Activated CD8-positive, alpha-beta memory T cell treated with anti-CD3 and anti-CD28 coated beads, Interleukin-2, amount 50 U/mL, for 48 hours (primary cell): ENCODE measurements around the gene RPLP2.
A peak's percentile ranks its signal among the peaks of the same experiment; 100 is the strongest.

ENCODE experiments used
- DNase-seq: peaks from one replicate; pipeline ENCODE4 v3.0.0-alpha.2; 2020

RPLP2 gene

DNA sequence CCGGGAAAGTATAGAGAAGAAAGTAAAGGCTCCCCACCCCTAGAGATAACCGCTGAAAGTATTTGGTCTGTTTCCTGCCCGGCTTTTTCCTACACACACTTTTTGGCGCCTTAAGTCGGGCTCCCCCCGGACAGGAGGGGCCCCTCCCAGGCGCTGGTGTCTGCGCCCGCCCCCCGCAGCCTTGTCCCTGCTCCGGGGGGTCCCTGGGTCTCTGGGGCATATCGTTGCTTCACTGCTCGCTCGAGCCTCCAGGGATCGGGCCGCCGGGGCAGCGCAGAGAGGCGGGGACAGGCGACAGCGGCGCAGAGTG, 17.0 kb downstream of the RPLP2 start:
- no peak for DNase-seq

DNA sequence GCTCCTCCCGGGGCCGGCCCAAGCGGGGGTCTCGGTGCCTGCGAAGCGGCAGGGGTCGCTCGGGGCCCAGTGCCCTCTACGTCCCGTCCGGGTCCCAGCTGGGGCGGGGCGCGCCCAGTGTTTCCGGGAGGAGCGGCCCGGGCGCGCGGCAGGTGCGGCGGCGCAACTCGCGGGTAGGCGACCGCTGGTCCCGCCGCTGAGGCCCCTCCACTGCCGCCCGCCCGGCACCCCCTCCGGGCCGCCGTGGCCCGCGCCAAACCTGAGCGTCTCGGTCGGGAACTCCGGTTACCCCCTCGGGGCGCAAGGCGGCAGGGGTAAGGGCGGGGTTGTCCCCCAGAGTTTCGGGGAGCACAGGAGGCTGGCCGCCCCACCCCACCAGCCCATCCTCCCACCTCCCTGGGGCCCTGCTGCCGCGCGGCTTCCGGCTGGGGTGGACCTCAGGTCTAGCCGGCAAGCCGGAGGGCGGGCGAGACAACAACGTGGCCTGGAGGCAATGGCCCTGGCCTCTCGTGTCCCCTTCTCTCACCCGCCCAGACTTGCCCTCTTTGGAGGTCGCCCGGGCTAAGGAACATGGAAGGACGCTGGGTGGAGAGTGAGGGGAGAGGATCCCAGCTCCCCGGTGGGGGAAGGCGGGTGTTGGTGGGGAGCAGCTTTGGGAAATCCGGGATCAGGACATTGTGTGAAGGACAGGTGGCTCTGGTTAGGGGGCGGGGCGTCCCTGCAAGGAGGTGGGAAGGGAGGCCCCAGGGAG, 17.6 kb downstream of the RPLP2 start:
- DNase-seq: peak; percentile 66

DNA sequence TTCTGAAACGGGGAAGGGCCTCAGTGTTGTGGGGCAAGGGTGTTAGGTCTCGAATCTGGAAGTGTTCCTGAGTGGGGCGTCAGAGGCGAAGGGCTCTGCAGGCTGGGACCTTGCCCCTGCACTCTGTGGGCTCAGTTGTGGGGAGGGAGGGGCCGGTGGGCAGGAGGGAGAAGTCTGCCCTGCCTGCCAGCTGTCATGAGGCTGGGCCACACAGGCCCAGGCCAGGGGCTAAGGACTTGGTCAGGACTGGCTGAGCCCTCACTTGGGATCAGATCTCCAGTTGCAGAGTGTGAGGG, 18.1 kb downstream of the RPLP2 start, which contains the start of gene CRACR2B:
CRACR2B (plus strand) TSS at position 23 of the 296 bp plus-strand sequence. CDS start 689 bp downstream, outside the sequence.
- no peak for DNase-seq

DNA sequence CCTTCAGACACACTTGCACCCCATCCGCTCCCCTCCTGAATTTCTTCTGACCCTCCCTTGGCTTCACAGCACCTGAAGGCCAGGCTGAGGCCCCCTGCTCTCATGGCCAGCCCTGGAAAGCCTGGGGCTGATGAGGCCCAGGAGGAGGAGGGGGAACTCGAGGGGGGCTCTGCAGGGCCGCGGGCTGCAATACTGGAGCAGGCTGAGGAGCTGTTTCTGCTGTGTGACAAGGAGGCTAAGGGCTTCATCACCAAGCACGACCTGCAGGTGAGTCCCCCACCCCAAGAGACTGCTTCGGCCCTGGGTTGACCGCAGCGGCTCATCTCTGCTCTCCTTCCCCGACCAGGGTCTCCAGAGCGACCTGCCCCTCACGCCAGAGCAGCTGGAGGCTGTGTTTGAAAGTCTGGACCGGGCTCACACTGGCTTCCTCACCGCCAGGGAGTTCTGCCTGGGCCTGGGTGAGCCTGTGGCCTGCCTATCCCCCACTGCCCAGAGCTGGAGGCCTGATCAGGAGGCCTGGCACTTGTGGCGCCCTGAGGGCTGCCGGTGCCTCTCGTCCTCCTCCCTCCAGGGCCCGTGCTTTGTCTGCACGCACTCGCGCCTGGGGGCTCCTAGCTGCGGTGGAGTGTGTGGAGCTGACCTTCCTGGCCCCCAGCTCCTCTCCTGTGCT, 18.9 kb downstream of the RPLP2 start:
- DNase-seq: no peak

DNA sequence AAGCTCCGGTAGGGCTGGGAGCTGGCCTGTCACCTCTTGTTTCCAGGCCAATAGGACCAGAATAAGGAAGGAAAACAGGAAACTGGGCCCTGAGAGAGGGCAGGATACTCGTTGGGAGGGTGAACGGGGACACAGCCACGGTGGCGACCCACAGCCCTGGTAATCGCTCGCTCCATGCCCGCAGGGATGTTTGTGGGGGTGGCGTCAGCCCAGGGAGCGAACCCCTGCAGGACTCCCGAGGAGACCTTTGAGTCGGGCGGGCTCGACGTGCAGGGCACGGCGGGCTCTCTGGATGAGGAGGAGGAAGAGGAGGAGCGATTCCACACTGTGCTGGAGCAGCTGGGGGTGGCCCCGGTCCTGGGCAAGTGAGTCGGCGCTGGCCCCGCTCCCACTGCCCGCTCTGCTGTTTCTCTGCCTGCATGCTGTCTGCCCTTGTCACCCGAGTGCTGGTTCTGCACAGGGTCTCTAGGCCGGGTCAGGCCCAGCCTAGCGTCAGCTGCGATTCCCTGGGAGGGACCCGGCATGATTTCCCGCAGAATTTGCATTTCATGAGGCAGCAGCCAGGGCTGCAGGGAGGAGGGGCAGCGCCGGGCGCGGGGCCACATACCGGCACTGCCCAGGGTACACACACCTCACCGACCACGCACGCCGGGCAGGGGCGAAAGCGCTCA, 19.5 kb downstream of the RPLP2 start:
- DNase-seq: no peak

DNA sequence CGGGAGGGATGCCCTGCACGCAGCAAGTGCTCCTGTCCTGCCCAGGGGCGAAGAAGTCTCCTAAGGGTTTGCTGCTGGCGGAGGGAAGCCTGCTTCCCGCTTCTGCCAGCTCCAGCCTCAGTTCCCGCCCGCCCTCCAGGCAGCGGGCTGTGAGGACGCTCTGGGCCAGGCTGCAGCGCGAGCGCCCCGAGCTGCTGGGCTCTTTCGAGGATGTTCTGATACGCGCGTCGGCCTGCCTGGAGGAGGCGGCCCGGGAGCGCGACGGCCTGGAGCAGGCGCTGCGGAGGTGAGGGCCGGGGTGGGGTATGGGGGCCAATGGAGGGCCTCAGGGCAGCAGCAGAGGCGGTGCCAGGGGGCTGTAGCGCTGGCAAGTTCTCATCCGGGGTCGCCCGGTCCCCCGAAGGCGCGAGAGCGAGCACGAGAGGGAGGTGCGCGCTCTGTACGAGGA, 20.1 kb downstream of the RPLP2 start:
- DNase-seq: no peak

DNA sequence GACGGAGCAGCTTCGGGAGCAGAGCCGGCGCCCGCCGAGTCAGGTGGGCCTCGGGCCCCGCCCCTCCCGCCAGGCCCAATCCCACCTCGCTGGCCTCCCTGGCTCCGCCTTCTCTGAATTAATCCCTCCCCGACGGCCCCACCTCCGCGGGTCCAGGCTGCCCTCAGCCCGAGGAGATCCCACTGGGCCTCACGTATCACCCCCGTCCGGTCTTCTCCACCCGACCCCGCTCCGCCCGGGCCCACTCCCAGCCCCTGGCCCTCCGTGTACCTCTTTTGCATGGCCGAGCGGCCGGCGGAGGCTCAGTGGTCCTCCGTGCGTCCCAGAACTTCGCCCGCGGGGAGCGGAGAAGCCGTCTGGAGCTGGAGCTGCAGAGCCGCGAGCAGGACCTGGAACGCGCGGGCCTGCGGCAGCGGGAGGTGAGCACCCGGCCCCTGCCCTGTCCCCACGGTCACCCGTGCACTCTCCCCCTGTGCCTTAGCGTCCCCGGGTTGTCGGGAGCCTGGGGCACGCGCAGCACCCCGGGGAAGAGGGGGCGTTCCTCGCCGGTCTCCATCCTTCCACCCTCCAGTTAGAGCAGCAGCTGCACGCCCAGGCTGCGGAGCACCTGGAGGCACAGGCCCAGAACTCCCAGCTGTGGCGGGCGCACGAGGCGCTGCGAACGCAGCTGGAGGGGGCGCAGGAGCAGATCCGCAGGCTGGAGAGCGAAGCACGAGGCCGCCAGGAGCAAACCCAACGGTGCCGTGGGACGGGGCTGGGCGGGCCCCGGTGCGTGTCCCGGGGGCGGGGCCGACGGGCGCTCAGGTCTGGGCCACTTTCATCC, 20.7 kb downstream of the RPLP2 start:
- peak; percentile 85 for DNase-seq

DNA sequence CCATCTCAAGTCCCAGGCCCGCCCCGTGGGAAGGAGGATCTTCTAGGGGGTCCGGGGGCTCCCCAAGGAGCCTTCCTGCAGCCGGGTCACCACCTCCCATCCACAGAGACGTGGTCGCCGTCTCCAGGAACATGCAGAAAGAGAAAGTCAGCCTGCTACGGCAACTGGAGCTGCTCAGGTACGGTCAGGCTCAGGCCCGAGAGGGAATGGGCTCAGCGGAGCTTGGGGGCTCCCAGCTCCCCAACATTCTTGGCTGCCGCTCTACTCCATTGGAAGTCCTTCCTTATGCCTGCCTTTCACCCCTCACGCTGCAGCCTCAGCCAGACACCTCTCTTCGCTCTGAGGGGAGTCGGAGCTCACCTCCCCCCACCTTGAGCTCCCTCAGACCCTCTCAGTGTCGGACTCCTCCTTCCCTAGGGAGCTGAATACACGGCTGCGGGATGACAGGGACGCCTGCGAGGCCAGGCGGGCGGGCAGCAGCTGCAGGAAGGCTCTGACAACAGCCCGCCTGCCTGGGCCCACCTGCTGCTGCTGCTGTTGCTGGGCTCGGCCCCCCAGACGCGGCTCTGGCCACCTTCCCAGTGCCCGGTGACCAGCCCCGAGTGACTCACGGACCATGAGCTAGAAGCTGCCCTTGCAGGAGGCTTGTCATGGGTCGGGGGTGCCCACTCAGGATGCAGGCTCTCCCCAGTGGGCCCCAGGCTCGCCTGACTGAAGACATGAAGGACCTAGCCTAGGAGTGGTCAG, 21.5 kb downstream of the RPLP2 start:
- no peak for DNase-seq

DNA sequence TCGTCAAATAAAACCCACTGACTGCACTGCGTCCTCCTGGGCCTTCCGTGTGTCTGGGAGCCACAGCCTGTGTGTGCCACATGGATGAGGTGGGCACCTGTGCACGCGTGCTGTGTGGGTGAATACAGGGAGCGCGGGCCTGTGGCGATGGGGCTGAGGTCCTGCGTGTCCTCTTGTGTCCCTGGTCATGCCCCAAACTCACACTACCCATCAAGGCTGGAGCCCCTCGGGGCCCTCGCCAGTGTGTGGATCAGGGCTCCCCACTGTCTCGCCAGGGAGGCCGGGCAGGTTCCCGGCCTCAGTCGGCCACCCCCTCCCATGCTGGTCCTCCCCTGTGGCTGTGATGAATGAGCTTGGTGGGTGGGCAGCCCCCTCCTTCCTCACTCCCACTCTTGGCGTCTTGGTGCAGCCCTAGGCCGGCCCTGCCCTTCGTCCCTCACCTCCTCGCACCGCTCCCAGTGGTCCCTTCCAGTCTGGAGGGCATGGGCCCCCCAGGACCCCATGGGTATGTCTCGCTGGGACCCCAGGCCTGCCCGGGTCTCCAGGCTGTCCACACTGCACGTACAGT, 22.3 kb downstream of the RPLP2 start:
- DNase-seq: no peak

DNA sequence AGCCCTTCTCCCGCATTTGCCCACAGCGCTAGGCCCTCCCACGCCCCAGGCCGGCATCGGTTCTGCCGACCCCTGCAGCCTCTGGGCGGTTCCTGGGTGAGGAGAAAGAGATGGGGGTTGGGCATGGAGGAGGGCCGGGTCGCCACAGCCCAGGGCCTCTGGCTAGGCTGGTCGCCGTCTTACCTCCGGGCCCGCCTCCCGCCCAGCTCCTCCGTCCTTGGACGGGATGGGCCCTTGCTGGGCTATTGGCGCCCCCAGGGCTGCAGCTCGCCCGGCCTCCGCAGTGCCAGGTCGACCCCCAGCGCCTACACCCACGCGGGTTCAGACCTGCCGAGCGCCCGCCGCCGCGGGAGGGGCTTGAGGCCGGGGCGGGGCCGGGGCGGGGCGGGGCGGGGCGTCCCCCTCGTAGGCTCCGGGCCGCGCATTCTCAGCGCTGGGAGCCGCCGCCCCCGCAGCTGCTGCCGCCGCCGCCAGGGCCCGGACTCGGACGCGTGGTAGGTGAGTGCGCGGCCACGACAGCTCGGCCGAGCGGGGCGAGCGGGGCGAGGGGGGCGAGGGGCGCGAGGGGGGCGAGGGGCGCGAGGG, 22.9 kb downstream of the RPLP2 start, which contains the start of gene CD151:
CD151 (plus strand) TSS at position 424 of the 585 bp plus-strand sequence. CDS start 3,118 bp downstream, outside the sequence.
- peak; percentile 79 for DNase-seq

DNA sequence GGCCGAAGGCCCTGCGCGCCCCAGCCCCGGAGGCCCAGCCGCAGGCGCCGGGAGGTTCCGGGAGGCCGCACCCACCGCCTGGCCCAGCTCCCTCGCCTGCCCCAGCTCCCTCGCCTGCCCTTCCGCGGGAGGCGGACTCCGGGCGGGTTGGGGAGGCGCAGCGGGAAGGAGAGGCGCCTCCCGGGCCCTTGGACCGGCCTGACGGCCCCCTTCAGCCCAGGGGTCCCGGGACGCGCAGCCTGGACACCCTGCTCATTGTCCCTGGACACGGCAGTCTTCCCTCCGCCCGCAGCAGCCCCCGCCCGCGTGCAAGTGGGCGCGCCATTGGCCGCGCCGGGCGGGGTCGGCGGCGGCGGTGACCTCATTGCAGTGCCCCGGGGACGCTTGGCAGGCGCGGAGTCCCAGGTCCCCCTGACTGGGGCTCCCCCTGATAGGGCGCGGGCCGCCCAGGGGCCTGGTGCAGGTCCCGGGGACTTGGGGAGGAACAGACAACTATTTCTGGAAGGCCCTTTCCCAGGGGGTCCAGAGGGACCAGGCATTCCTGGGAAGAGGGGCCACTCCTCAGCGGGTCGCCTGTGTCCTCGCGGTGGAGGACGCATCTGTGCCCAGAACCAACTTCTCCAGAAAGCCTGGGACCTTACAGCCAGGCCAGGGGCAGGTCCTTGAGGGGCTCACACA, 23.5 kb downstream of the RPLP2 start:
- DNase-seq: peak; percentile 79

DNA sequence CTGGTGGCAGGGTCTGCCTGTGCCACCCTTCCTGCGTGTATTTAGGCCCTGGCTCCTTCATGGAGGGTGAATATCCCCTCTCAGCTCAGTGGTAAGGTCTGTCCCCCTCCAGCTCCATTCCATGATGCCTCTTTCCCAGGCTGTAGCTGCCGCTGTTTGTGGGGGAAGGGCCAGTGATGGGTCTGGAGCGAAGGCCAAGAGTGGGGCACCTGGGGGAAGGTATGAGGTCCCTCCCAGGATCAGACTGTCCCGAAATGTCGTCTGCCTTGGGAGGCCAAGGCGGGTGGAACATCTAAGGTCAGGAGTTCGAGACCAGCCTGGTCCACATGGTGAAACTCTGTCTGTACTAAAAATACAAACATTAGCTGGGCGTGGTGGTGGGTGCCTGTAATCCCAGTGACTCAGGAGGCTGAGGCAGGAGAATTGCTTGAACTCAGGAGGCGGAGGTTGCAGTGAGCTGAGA, 24.1 kb downstream of the RPLP2 start:
- no peak for DNase-seq

DNA sequence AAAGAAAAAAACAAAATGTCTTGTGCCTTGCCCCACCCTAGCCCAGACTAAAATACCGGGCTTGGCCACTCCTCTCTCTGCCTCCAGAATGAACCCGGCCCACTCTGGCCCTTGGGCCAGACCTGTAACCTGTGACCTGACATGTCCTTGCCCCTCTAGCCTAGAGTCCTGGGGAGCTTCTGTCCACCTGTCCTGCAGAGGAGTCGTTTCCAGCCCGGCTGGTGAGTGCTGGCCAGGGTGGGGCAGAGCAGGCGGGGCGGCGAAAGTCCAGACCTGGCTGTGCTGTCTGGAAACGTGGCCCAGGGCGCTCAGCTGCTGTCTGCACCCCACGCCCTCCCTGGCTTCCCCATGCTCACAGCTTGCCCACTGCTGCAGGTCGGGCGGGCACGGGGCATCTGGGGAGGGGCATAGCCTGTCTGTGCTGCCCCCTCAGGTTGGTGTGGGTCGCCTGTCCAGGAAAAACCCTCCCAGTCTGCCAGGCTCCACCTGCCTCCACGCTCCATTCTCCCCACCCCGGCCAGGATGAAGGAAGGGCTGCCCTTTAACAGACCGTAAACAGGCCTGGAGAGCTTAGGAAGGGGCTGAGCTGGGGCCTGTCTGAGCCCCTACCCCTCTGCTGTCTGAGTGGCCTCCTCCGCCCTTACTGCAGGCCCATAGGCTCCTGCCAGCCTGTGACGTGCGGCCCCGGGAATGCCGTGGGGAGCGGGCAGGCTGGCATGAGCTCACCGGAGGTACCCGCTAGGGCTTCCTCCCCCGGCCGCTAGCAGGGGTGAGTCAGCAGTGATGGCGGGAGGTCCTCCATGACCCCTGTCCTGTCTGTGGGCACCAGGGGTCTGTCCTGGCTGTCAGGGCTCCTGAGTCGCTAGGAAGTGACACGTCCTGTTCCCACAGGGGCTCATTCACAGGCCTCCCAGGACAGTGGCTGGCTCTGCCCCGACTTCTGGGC, 24.9 kb downstream of the RPLP2 start:
- DNase-seq: peak; percentile 64

DNA sequence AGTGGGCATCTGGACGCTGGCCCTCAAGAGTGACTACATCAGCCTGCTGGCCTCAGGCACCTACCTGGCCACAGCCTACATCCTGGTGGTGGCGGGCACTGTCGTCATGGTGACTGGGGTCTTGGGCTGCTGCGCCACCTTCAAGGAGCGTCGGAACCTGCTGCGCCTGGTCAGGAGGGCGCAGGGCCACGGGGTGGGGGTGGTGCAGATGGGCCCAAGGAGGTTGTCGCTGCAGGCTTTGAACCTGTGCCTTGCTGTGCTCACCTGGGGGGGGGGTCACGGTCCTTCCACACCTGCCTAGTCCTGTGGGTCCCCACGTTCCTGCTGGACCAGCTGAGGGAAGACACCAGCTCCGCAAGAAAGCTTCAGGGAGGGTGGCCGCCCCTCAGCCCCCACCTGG, 26.5 kb downstream of the RPLP2 start:
- DNase-seq: no peak

DNA sequence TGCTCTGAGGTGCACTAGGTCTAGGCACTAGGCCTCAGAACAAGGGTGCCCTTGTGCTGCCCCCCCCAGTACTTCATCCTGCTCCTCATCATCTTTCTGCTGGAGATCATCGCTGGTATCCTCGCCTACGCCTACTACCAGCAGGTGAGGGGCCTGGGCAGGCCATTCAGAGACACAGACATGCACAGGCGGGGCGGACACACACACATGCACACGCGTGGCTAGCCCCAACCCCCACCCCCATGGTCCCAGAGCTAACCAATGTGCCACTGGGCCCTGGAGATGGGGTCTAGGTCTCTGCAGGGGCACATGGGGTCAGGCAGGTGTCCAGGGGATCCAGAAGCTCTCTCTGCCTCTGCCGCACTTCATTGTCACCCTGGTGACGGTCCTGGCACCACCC, 26.9 kb downstream of the RPLP2 start:
- no peak for DNase-seq

DNA sequence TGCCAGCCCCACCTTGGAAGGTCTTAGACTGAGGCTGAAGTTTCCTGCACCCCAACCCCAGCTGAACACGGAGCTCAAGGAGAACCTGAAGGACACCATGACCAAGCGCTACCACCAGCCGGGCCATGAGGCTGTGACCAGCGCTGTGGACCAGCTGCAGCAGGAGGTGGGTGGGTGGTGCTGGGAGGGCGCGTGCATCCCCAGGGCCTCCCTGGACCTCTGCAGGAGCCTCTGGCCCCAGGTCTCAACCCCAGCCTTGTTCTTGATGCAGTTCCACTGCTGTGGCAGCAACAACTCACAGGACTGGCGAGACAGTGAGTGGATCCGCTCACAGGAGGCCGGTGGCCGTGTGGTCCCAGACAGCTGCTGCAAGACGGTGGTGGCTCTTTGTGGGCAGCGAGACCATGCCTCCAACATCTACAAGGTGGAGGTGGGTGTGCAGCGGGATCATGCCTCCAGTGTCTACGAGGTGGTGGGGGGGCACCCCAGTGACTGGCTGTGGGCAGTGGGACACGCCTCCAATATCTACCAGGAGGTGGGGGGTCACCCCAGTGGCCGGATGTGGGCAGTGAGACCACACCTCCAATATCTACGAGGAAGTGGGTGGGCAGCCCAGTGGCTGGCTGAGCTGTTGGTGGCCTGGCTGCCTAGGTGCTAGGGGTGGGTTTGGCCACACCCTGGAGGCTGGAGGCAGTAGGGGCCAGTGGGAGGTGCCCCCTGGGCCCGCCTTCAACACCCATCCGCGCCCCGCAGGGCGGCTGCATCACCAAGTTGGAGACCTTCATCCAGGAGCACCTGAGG, 27.6 kb downstream of the RPLP2 start:
- no peak for DNase-seq

DNA sequence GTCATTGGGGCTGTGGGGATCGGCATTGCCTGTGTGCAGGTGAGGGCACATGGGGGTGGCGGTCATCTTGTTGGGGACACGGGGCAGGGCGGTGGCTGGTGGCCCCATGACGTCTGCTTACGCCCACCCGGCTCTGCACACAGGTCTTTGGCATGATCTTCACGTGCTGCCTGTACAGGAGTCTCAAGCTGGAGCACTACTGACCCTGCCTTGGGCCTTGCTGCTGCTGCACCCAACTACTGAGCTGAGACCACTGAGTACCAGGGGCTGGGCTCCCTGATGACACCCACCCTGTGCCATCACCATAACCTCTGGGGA, 28.2 kb downstream of the RPLP2 start:
- no peak for DNase-seq

DNA sequence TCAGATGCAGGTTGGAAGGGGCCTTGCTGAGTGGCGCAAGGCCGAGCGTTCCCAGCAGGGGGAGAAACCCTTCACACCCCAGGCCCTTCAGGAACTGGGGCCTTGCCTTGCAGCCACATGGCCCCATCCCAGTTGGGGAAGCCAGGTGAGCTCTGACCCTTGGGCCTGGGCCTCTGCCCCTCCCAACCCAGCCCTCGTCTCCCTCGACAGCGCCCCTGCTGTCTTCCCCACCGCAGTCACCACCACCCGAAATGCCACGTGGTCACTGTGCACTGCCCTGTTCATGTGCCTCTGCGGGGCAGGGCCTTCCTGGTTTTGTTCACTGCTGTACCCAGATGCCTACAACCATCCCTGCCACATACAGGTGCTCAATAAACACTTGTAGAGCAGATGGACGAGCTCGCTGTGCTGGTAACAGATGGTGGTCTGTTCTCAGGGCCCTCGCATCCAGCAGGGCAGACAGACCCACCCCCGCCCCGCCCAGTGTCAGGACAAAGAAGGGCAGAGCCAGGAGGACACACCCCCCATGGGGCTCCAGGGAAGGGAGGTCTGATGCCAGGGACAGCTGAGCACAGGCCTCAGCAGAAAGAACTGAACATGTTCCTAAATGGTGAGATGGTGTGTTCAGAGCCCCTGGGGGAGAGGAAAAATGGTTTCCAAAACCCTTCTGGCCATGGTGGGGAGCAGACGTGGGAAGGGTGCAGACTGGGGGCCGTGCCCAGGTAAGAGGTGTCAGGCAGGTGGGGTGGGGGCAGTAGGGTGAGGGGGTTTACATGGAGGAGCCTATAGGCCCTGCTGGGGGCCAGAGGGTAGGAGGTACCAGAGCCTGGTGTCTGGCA, 28.9 kb downstream of the RPLP2 start:
- DNase-seq: no peak
